Uterus (tissue), 4 donors: ENCODE measurements around the gene DHRS12. TPM values are rescaled to one million over a fixed set of nuclear protein-coding genes. Genes with fewer than 3 reads are reported as not detected.

Source experiments
- DNase-seq, 2 donors: peaks; one replicate each; pipeline ENCODE4 v3.0.0-alpha.2; 2019 to 2020
- H3K27ac ChIP-seq, 2 donors: fragments of 200-600 bp; sonication (generic); 1 replicate in 1 of 2; 2 replicates in 1 of 2; pipeline ENCODE4 v1.5.1; 2016 to 2018
- H3K27me3 ChIP-seq, 2 donors: fragments of 200-600 bp; sonication (generic); one replicate each; pipeline ENCODE4 v1.5.1; 2018 to 2019; ENCODE audit warnings: control low read depth in 1 of 2
- H3K36me3 ChIP-seq, 2 donors: fragments of 200-600 bp; sonication (generic); one replicate each; pipeline ENCODE4 v1.5.1; 2019; ENCODE audit warnings: control low read depth in 1 of 2
- H3K4me1 ChIP-seq, 2 donors: fragments of 200-600 bp; sonication (generic); one replicate each; pipeline ENCODE4 v1.5.1; 2018 to 2019; ENCODE audit warnings: control low read depth in 1 of 2
- H3K4me3 ChIP-seq, 2 donors: fragments of 200-600 bp; sonication (generic); 1 replicate in 1 of 2; 2 replicates in 1 of 2; pipeline ENCODE4 v1.5.1; 2018 to 2019; ENCODE audit warnings: mild to moderate bottlenecking in 1 of 2
- H3K9me3 ChIP-seq, 2 donors: fragments of 200-600 bp; sonication (generic); one replicate each; pipeline ENCODE4 v1.5.1; 2019; ENCODE audit warnings: control low read depth in 1 of 2
- POLR2A ChIP-seq, 2 donors: fragments of 450-650 bp; IDR thresholded peaks; one replicate each; pipeline ENCODE4 v1.6.1; 2016; ENCODE audit warnings: antibody characterized with exemption in 2 of 2, mild to moderate bottlenecking in 1 of 2, moderate library complexity in 1 of 2
- intact Hi-C: fragments of 100-400 bp; cut with DNase I; formaldehyde crosslinking; loops from one replicate; pipeline ENCODE4 v1.15.1; 2023; ENCODE audit warnings: low total_unique reads
- total RNA-seq, 4 donors: library from RNA; depleted of rRNA in 3 of 4; stranded (reverse); fragments of >200 nt in 3 of 4; gene quantifications; one replicate each; pipeline versions ENCODE4 v1.1.0 to v1.2.4, GENCODE V29; 2014 to 2023
- TF ChIP-seq, protein P1 (sequence below), 4 experiments: fragments of 200-600 bp in 2 of 4; fragments of 450-650 bp in 2 of 4; sonication (generic) in 2 of 4; IDR thresholded peaks; one replicate each; pipeline ENCODE4 v1.5.1; 2016 to 2019; ENCODE audit warnings: antibody characterized with exemption in 4 of 4, mild to moderate bottlenecking in 2 of 4, moderate library complexity in 1 of 4
- donor health status: DM: yes; HTN: yes; CAD: no.

The DHRS12 gene
- total RNA-seq, 4 donors from 2014 or later: 5.4 to 18.8 (median 8.5) TPM

GRCh38 chr13:51740698-51741097 lies 63.3 kb downstream of the DHRS12 start:
- TF ChIP-seq POLR2A (IDR thresholded peaks at IDR 0.05): no peak
- TF ChIP-seq, protein P1, sequence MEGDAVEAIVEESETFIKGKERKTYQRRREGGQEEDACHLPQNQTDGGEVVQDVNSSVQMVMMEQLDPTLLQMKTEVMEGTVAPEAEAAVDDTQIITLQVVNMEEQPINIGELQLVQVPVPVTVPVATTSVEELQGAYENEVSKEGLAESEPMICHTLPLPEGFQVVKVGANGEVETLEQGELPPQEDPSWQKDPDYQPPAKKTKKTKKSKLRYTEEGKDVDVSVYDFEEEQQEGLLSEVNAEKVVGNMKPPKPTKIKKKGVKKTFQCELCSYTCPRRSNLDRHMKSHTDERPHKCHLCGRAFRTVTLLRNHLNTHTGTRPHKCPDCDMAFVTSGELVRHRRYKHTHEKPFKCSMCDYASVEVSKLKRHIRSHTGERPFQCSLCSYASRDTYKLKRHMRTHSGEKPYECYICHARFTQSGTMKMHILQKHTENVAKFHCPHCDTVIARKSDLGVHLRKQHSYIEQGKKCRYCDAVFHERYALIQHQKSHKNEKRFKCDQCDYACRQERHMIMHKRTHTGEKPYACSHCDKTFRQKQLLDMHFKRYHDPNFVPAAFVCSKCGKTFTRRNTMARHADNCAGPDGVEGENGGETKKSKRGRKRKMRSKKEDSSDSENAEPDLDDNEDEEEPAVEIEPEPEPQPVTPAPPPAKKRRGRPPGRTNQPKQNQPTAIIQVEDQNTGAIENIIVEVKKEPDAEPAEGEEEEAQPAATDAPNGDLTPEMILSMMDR (IDR thresholded peaks at IDR 0.05): no peak
- peaks cover 7 to 19% of the 10 kb centered on the region in 2 donors for H3K4me1 ChIP-seq
- H3K9me3 ChIP-seq: no peaks in the 10 kb centered on the region
- intact Hi-C loops: no loop called here
- H3K36me3 ChIP-seq: no peaks in the 10 kb centered on the region
- H3K27ac ChIP-seq: peak overlapping the region; percentile 79 to 86
- no peak overlapping the region for H3K4me3 ChIP-seq
- DNase-seq: peak; percentile 46 to 60
- no peaks in the 10 kb centered on the region for H3K27me3 ChIP-seq

GRCh38 chr13:51739027-51739764 lies 64.8 kb downstream of the DHRS12 start:
- DNase-seq: no peak
- no peak overlapping the region for H3K4me3 ChIP-seq
- H3K27me3 ChIP-seq: no peaks in the 10 kb centered on the region
- intact Hi-C loops: loop anchor here (10.0 kb wide), 1 partner anchor 284 kb away; the partner anchor contains the start of gene INTS6
- H3K9me3 ChIP-seq: no peaks in the 10 kb centered on the region
- TF ChIP-seq POLR2A (IDR thresholded peaks at IDR 0.05): no peak
- TF ChIP-seq, protein P1 (IDR thresholded peaks at IDR 0.05): no peak
- H3K4me1 ChIP-seq: peaks cover 7 to 19% of the 10 kb centered on the region in 2 donors
- peak overlapping the region; percentile 79 to 86 for H3K27ac ChIP-seq
- H3K36me3 ChIP-seq: no peaks in the 10 kb centered on the region

GRCh38 chr13:51738226-51738905 lies 65.6 kb downstream of the DHRS12 start:
- no peak for DNase-seq
- no peak overlapping the region for H3K4me3 ChIP-seq
- intact Hi-C loops: loop anchor here (10.0 kb wide), 1 partner anchor 284 kb away; the partner anchor contains the start of gene INTS6
- no peaks in the 10 kb centered on the region for H3K27me3 ChIP-seq
- H3K4me1 ChIP-seq: peaks cover 7 to 19% of the 10 kb centered on the region in 2 donors
- H3K9me3 ChIP-seq: no peaks in the 10 kb centered on the region
- TF ChIP-seq POLR2A (IDR thresholded peaks at IDR 0.05): no peak
- TF ChIP-seq, protein P1 (IDR thresholded peaks at IDR 0.05): no peak
- H3K36me3 ChIP-seq: no peaks in the 10 kb centered on the region
- H3K27ac ChIP-seq: peak overlapping the region; percentile 79 to 86

GRCh38 chr13:51737609-51738008 lies 66.4 kb downstream of the DHRS12 start:
- Histone ChIP-seq H3K36me3 (no peaks in the 10 kb centered on the region), H3K9me3 (no peaks in the 10 kb centered on the region), H3K27ac (no peak overlapping the region), H3K4me3 (no peak overlapping the region), H3K4me1 (peaks cover 7 to 13% of the 10 kb centered on the region in 2 donors), H3K27me3 (no peaks in the 10 kb centered on the region)
- TF ChIP-seq POLR2A (IDR thresholded peaks at IDR 0.05): no peak
- TF ChIP-seq, protein P1 (IDR thresholded peaks at IDR 0.05): no peak
- intact Hi-C loops: loop anchor here (10.0 kb wide), 1 partner anchor 283 kb away; the partner anchor contains the start of gene INTS6
- no peak for DNase-seq

DNA sequence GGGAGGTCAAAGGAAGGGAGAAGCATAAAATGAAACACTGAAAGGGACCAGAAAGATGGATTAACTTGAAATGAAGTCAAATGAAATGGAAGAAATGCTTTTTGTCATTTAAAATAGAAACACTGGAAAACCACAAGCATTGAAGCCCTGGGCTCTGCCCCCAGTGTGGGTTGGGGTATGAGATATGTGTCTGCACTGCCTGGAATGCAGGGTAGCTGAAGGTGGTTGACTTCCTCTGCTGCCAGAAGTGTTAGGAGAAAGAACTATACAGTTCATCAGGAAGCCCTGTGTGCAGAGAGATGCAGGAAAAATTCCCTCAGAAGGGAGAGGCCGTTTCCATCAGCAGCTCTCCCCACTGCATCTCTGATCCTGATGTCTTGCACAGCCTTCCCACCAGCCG lies 69.2 kb downstream of the DHRS12 start:
- Histone ChIP-seq H3K36me3 (no peaks in the 10 kb centered on the region), H3K9me3 (no peaks in the 10 kb centered on the region), H3K4me3 (no peak overlapping the region), H3K27ac (no peak overlapping the region), H3K4me1 (peaks cover 0 to 6% of the 10 kb centered on the region in 2 donors), H3K27me3 (no peaks in the 10 kb centered on the region)
- no peak for TF ChIP-seq POLR2A (IDR thresholded peaks at IDR 0.05)
- TF ChIP-seq, protein P1 (IDR thresholded peaks at IDR 0.05): no peak
- no peak for DNase-seq
- intact Hi-C loops: loop anchor here (10.0 kb wide), 1 partner anchor 280 kb away; the partner anchor contains the start of gene INTS6
